Measurements from ENCODE around the gene GPRIN2. TPM values are rescaled to one million over a fixed set of nuclear protein-coding genes. Genes with fewer than 3 reads are reported as not detected.
A peak's percentile ranks its signal among the peaks of the same experiment; 100 is the strongest.

Gene GPRIN2
- total RNA-seq, 1 donor from 2014 or later: 9.1 TPM

DNA sequence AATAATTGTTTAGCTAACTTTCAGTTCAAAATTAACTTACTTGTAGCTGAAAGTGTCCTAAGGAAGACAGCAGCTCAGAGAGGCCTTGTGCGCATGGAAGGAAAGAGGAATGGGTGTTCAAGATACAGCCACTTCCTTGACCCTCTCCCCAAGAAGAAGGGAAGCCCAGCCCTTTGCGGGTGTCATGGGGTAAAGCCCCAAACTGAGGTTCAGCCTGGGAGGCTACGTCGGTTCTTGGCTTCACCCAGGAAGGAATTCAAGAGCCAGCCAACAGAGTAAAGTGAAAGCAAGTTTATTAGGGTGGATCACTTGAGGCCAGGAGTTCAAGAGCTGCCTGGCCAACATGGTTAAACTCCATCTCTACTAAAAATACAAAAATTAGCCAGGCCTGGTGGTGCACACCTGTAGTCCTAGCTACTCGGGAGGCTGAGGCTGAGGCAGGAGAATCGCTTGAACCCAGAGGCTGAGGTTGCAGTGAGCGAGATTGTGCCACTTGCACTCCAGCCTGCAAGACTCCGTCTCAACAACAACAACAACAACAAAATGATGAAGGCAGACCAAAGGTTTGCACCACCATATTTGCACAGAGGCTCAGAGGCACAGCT is 15.9 kb downstream of the GPRIN2 start:
- TF ChIP-seq, protein P1, sequence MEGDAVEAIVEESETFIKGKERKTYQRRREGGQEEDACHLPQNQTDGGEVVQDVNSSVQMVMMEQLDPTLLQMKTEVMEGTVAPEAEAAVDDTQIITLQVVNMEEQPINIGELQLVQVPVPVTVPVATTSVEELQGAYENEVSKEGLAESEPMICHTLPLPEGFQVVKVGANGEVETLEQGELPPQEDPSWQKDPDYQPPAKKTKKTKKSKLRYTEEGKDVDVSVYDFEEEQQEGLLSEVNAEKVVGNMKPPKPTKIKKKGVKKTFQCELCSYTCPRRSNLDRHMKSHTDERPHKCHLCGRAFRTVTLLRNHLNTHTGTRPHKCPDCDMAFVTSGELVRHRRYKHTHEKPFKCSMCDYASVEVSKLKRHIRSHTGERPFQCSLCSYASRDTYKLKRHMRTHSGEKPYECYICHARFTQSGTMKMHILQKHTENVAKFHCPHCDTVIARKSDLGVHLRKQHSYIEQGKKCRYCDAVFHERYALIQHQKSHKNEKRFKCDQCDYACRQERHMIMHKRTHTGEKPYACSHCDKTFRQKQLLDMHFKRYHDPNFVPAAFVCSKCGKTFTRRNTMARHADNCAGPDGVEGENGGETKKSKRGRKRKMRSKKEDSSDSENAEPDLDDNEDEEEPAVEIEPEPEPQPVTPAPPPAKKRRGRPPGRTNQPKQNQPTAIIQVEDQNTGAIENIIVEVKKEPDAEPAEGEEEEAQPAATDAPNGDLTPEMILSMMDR (conservative IDR thresholded peaks at IDR 0.05; ENCODE audit: low read depth, low read length): no peak
- H3K4me3 ChIP-seq (ENCODE audit: low read depth, low read length): no peak overlapping the region
- DNase-seq (ENCODE audit: low read depth): no peak

DNA sequence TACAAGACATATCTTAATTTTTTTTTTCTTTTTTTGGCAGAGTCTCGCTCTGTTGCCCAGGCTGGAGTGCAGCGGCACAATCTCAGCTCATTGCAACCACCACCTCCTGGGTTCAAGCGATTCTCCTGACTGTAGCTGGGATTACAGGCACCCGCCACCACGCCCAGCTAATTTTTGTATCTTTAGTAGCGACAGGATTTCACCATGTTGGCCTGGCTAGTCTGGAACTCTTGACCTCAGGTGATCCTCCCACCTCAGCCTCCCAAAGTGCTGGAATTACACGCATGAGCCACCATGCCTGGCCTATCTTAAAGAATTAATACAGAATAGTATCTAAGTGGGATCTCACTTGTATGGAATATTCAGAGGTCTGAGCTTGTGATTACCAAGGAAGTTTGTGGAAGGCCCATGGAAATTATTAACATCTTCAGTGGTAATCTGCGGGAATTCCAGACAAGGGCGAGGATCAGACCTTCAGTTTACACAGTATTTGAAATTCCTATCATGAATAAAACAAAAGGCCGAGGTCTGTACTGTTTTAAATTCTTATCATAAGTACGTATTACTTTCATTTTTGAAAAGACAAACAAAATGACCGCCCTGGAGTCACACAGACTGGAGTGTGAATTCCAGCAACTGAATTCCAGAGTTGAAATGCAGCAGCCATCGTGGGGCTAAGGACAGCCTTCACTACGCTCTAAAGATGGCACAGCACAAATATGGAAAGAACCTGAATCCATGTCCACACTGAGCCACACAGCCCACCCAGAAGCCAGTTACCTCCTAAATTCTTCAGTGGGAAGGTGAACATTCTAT is 16.7 kb downstream of the GPRIN2 start:
- TF ChIP-seq, protein P1 (conservative IDR thresholded peaks at IDR 0.05; ENCODE audit: low read depth, low read length): no peak
- H3K4me3 ChIP-seq (ENCODE audit: low read depth, low read length): no peak overlapping the region

DNA sequence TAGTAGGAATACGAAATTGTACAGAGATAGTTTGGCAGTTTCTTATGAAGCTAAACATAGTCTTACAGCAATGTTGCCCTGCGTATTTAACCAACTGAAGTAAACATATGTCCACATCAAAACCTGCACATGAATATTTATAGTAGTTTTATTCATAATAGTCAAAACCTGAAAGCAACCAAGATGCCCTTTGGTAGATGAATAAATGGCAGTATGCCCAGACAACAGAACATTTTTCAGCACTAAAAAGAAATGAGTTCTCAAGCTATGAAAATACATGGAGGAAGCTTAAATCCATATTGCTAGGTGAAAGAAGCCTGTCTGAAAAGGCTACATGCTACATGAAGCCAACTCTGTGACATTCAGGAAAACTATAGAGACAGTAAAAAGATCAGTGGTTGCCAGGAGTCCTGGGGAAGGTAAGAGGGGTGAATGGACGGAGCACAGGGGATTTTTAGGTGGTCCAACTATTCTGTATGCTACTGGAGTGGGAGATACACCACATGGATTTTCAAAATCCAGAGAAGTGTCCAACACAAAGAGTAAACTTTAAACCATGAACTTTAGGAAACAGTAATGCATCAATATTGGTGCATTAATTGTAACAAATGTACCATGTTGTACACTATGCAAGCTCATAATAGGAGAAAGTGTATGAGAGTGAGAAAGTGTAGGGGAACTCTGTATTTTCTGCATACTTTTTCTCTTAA is 17.6 kb downstream of the GPRIN2 start:
- TF ChIP-seq, protein P1 (conservative IDR thresholded peaks at IDR 0.05; ENCODE audit: low read depth, low read length): no peak
- H3K4me3 ChIP-seq (ENCODE audit: low read depth, low read length): no peak overlapping the region
- no peak for DNase-seq (ENCODE audit: low read depth)

More for the DNA sequence above, 16.7 kb downstream of the GPRIN2 start:
- peak; percentile 96 for DNase-seq (ENCODE audit: low read depth)

DNA sequence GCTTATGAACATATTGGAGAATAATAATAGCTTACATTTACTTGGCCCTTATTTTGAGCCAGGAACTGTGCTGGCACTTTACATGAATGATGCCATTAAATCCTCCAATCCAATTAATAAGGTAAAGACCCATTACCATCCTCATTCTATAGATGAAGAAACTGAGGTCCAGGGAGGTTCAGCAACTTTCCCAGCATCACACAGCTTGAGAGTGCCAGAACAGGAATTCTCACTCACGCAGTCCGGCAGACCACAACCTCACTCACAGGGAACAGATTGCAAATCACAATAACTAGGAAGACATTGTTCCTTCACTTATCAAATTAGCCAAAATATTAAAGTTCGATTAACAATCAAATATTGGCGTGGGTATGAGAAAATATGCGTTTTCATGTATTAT is 18.3 kb downstream of the GPRIN2 start:
- H3K4me3 ChIP-seq (ENCODE audit: low read depth, low read length): no peak overlapping the region
- DNase-seq (ENCODE audit: low read depth): no peak
- TF ChIP-seq, protein P1 (conservative IDR thresholded peaks at IDR 0.05; ENCODE audit: low read depth, low read length): no peak

DNA sequence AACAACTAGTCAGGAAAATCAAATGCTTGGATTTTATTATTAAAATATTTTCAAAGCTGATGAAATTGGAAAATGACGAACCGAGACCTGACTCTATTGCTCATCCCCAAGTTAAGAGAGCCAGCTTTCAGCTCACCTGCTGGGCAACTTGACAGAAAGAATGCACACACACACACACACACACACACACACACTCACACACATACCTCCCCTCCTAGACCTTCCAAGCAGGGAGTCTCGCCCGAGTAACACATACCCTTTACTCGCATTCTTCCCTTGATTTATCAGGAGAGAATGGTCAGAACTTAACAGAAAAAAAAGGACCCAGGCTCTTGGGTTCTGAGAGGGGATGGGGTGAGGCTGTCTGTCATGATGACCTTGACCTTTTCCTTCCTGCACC is 19.1 kb downstream of the GPRIN2 start:
- TF ChIP-seq, protein P1 (conservative IDR thresholded peaks at IDR 0.05; ENCODE audit: low read depth, low read length): no peak
- no peak for DNase-seq (ENCODE audit: low read depth)
- no peak overlapping the region for H3K4me3 ChIP-seq (ENCODE audit: low read depth, low read length)

DNA sequence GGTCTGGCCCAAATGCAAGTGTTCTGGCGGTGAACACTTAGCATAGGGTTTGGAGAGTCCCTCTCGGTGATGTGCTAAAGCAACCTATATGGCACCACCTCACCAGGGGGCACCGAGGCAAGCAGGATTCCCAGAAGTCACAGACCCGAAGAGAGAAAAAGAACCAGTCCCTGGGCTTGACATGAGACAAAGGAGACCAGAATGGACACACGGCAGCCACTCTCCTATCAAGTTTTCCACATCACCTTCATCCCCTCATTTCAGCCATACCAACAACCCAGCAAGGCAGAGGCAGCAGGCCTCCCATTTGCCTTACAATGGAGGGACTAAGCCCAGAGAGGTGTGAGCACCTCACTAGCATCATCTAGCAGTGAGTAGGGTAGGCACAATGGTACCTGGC is 19.7 kb downstream of the GPRIN2 start:
- H3K4me3 ChIP-seq (ENCODE audit: low read depth, low read length): no peak overlapping the region
- TF ChIP-seq, protein P1 (conservative IDR thresholded peaks at IDR 0.05; ENCODE audit: low read depth, low read length): no peak
- DNase-seq (ENCODE audit: low read depth): no peak
